DOHH2 (cell line): ENCODE measurements around the gene MTR.

ENCODE experiments used
- CTCF ChIP-seq: fragments of 200-600 bp; sonication (generic); IDR thresholded peaks from one replicate; pipeline ENCODE4 v1.5.1; 2014; ENCODE audit warnings: antibody characterized with exemption, mild to moderate bottlenecking, low read depth, low read length; ENCODE audit not compliant: poor library complexity, severe bottlenecking
- EZH2phosphoT487 ChIP-seq: fragments of 200-600 bp; sonication (generic); IDR thresholded peaks from 2 replicates; pipeline ENCODE4 v1.6.1; 2017; ENCODE audit warnings: borderline replicate concordance, mild to moderate bottlenecking, antibody characterized with exemption, low read length, moderate library complexity, mixed read lengths

- TF ChIP-seq CTCF (no peak), EZH2phosphoT487 (no peak)
Measured at GRCh38 chr1:236795757-236796667, 920 bp downstream of the MTR start.
